Activated CD4-positive, alpha-beta T cell treated with anti-CD3 and anti-CD28 coated beads, Interleukin-2, amount 10 ng/mL, durations not matched to agents 24 days and 14 days (primary cell): ENCODE data around the gene MAP2K5. TPM values are rescaled to one million over a fixed set of nuclear protein-coding genes. Genes with fewer than 3 reads are reported as not detected.

Experiments
- DNase-seq: peaks from one replicate; pipeline ENCODE4 v3.0.0; 2022
- H3K27ac Mint-ChIP-seq: one replicate; pipeline ENCODE4 v1.8.0; 2022; ENCODE audit warnings: mild to moderate bottlenecking, mixed read lengths
- H3K27me3 Mint-ChIP-seq: one replicate; pipeline ENCODE4 v1.8.0; 2022; ENCODE audit warnings: mixed read lengths
- H3K36me3 Mint-ChIP-seq: one replicate; pipeline ENCODE4 v1.8.0; 2022; ENCODE audit warnings: low read depth, mild to moderate bottlenecking, mixed read lengths
- H3K4me1 Mint-ChIP-seq: one replicate; pipeline ENCODE4 v1.8.0; 2021; ENCODE audit warnings: mixed read lengths
- H3K4me3 Mint-ChIP-seq: one replicate; pipeline ENCODE4 v1.8.0; 2022; ENCODE audit warnings: mild to moderate bottlenecking, moderate library complexity, mixed read lengths
- H3K9me3 Mint-ChIP-seq: one replicate; pipeline ENCODE4 v1.8.0; 2021; ENCODE audit warnings: mixed read lengths
- intact Hi-C: fragments of 100-400 bp; cut with micrococcal nuclease; formaldehyde crosslinking; loops from one replicate; pipeline ENCODE4 v1.15.1; 2023
- total RNA-seq: library from RNA; stranded (reverse); gene quantifications from 2 replicates; pipeline ENCODE4 v1.2.3, GENCODE V29; 2022

The MAP2K5 gene
- total RNA-seq, 1 donor from 2014 or later, result 21.0 TPM

DNA sequence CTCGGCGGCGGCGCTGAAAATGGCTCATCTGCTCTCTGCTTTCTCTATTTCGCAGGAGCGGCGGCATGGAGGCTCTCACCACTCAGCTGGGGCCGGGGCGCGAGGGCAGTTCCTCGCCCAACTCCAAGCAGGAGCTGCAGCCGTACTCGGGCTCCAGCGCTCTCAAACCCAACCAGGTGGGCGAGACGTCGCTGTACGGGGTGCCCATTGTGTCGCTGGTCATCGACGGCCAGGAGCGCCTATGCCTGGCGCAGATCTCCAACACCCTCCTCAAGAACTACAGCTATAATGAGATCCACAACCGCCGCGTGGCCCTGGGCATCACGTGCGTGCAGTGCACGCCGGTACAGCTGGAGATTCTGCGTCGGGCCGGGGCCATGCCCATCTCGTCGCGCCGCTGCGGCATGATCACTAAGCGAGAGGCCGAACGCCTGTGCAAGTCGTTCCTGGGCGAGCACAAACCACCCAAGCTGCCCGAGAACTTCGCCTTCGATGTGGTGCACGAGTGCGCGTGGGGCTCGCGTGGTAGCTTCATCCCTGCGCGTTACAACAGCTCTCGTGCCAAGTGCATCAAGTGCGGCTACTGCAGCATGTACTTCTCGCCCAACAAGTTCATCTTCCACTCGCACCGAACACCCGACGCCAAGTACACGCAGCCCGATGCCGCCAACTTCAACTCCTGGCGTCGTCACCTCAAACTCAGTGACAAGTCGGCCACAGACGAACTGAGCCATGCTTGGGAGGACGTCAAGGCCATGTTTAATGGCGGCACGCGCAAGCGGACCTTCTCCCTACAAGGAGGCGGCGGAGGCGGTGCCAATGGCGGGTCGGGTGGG, 283.6 kb downstream of the MAP2K5 start:
- intact Hi-C loops, result no loop called here
- peaks cover 14% of the 10 kb centered on the region for H3K36me3 Mint-ChIP-seq
- H3K27me3 Mint-ChIP-seq, result peaks cover 73% of the 10 kb centered on the region
- peak overlapping the region; percentile 85 for H3K27ac Mint-ChIP-seq
- peak; percentile 70 for DNase-seq
- peak overlapping the region; percentile 40 for H3K4me3 Mint-ChIP-seq
- peaks cover 3% of the 10 kb centered on the region for H3K9me3 Mint-ChIP-seq
- peaks cover 31% of the 10 kb centered on the region for H3K4me1 Mint-ChIP-seq

- peaks cover 3% of the 10 kb centered on the region for H3K9me3 Mint-ChIP-seq
- peaks cover 14% of the 10 kb centered on the region for H3K36me3 Mint-ChIP-seq
- intact Hi-C loops, result no loop called here
- peaks cover 31% of the 10 kb centered on the region for H3K4me1 Mint-ChIP-seq
- DNase-seq, result no peak
- peaks cover 72% of the 10 kb centered on the region for H3K27me3 Mint-ChIP-seq
- no peak overlapping the region for H3K27ac Mint-ChIP-seq
- H3K4me3 Mint-ChIP-seq, result no peak overlapping the region
Measured at GRCh38 chr15:67826717-67827561, 284.4 kb downstream of the MAP2K5 start.

DNA sequence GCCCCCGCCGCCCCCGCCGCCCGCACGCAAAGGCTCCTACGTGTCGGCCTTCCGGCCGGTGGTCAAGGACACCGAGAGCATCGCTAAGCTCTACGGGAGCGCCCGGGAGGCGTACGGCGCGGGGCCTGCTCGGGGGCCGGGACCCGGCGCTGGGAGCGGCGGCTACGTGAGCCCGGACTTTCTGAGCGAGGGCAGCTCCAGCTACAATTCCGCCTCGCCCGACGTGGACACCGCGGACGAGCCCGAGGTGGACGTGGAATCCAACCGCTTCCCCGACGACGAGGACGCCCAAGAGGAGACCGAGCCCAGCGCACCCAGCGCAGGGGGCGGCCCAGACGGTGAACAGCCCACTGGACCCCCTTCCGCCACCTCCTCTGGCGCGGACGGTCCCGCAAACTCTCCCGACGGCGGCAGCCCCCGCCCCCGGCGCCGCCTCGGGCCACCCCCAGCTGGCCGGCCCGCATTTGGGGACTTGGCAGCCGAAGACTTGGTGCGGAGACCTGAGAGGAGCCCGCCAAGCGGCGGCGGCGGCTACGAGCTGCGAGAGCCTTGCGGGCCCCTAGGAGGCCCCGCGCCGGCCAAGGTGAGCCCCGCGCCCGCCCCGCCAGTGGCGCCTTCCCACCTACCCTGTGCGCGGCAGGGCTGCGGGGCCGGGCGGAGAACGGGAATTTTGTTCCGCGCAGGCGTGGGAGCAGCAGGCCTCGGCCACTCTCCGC, 285.2 kb downstream of the MAP2K5 start:
- peaks cover 26% of the 10 kb centered on the region for H3K4me1 Mint-ChIP-seq
- H3K4me3 Mint-ChIP-seq, result no peak overlapping the region
- intact Hi-C loops, result no loop called here
- no peaks in the 10 kb centered on the region for H3K9me3 Mint-ChIP-seq
- no peak for DNase-seq
- H3K27me3 Mint-ChIP-seq, result peaks cover 70% of the 10 kb centered on the region
- H3K27ac Mint-ChIP-seq, result no peak overlapping the region
- H3K36me3 Mint-ChIP-seq, result peaks cover 9% of the 10 kb centered on the region

GRCh38 chr15:67828278-67828968, 285.9 kb downstream of the MAP2K5 start:
- H3K9me3 Mint-ChIP-seq, result no peaks in the 10 kb centered on the region
- H3K27ac Mint-ChIP-seq, result peak overlapping the region; percentile 76
- peaks cover 9% of the 10 kb centered on the region for H3K36me3 Mint-ChIP-seq
- DNase-seq, result no peak
- H3K4me3 Mint-ChIP-seq, result peak overlapping the region; percentile 34
- peaks cover 74% of the 10 kb centered on the region for H3K27me3 Mint-ChIP-seq
- peaks cover 30% of the 10 kb centered on the region for H3K4me1 Mint-ChIP-seq
- intact Hi-C loops, result no loop called here

DNA sequence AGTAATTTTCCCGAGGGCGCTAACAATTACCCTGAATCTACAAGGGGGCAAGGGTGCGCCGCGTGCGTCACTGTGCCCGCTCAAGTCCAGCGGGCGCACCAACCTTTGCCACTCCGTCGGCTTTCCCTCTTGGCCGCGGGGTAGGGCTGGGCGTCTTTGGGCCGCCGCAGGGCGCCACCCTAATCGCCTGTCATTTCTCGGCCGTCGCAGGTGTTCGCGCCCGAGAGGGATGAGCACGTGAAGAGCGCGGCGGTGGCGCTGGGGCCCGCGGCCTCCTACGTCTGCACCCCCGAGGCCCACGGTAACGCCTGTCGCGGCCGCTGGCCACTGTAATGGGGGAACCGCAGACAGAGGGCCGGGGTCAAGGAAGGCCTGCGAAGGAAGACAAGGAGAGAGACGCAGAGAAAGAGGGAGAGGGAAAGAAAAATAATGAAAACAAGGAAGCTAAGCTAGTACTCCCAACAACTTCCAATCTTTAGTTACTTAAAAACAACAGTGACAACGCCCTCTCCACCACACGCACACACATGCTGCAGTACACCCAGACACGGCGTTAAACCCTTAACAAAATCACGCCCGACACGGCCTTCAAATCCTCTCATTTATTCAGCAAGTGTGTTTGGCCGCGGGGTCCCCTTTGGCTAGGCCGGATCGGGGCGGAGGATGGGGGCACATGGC, 286.6 kb downstream of the MAP2K5 start:
- H3K27ac Mint-ChIP-seq, result no peak overlapping the region
- no peaks in the 10 kb centered on the region for H3K9me3 Mint-ChIP-seq
- intact Hi-C loops, result no loop called here
- H3K27me3 Mint-ChIP-seq, result peaks cover 74% of the 10 kb centered on the region
- no peak for DNase-seq
- H3K36me3 Mint-ChIP-seq, result peaks cover 8% of the 10 kb centered on the region
- no peak overlapping the region for H3K4me3 Mint-ChIP-seq
- peaks cover 29% of the 10 kb centered on the region for H3K4me1 Mint-ChIP-seq

- intact Hi-C loops, result loop anchor here (10.0 kb wide), 1 partner anchor 1125 kb away; the partner anchor contains the start of gene SMAD6
- Mint-ChIP-seq H3K4me1 (peaks cover 29% of the 10 kb centered on the region), H3K27me3 (peaks cover 74% of the 10 kb centered on the region), H3K9me3 (no peaks in the 10 kb centered on the region), H3K27ac (no peak overlapping the region), H3K4me3 (no peak overlapping the region), H3K36me3 (peaks cover 8% of the 10 kb centered on the region)
- no peak for DNase-seq
Measured at GRCh38 chr15:67829647-67830504, 287.4 kb downstream of the MAP2K5 start.

DNA sequence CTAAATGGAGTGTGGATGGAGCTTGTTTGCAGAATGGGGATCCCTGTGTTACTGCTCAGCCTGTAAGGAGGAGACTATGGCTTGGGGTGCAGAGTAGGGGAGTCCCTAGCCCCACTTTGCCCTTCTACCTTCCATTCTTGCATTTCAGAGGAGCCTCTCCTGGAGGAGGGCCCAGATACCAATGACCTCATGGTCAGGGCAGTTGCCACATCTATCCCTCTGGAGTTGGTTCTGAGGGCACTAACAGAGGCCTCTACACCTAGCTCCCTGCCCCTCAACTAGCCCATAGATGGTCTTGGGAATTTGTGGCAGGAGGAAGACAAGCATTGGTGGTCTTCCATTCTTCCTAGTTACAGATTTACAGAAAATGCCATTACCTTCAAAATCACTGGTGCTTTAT, 288.9 kb downstream of the MAP2K5 start:
- peaks cover 28% of the 10 kb centered on the region for H3K4me1 Mint-ChIP-seq
- no peak for DNase-seq
- intact Hi-C loops, result loop anchor here (10.0 kb wide), 1 partner anchor 1127 kb away; the partner anchor contains the start of gene SMAD6
- H3K9me3 Mint-ChIP-seq, result no peaks in the 10 kb centered on the region
- no peak overlapping the region for H3K4me3 Mint-ChIP-seq
- peaks cover 75% of the 10 kb centered on the region for H3K27me3 Mint-ChIP-seq
- H3K27ac Mint-ChIP-seq, result no peak overlapping the region
- H3K36me3 Mint-ChIP-seq, result peaks cover 4% of the 10 kb centered on the region

DNA sequence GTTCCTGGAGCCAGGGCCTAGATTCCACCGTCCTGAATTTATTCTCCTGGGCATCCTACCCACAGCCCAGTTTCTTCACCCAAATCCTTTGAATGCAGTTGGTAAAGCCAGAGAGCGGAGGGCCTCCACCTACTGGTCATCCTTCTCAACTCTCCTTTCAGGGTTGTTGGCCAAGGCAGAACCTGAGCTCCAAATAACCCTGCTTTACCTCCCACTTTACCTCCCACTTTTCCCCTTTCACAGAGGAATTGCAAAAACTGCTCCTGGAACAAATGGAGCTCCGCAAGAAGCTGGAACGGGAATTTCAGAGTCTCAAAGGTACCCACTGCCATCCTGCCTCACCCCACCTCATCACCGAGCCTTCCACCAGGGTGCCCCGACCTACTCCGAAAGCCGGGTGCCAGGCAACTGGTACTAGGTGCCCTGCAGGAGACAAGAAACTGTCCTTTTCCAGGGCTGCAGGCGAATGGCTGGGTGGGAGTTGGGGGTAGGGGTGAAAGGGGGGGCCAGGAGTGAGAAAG, 289.6 kb downstream of the MAP2K5 start:
- H3K4me1 Mint-ChIP-seq, result peaks cover 29% of the 10 kb centered on the region
- H3K27me3 Mint-ChIP-seq, result peaks cover 80% of the 10 kb centered on the region
- intact Hi-C loops, result loop anchor here (10.0 kb wide), 1 partner anchor 1127 kb away; the partner anchor contains the start of gene SMAD6
- no peak overlapping the region for H3K4me3 Mint-ChIP-seq
- H3K9me3 Mint-ChIP-seq, result no peaks in the 10 kb centered on the region
- H3K27ac Mint-ChIP-seq, result no peak overlapping the region
- peaks cover 2% of the 10 kb centered on the region for H3K36me3 Mint-ChIP-seq
- no peak for DNase-seq

DNA sequence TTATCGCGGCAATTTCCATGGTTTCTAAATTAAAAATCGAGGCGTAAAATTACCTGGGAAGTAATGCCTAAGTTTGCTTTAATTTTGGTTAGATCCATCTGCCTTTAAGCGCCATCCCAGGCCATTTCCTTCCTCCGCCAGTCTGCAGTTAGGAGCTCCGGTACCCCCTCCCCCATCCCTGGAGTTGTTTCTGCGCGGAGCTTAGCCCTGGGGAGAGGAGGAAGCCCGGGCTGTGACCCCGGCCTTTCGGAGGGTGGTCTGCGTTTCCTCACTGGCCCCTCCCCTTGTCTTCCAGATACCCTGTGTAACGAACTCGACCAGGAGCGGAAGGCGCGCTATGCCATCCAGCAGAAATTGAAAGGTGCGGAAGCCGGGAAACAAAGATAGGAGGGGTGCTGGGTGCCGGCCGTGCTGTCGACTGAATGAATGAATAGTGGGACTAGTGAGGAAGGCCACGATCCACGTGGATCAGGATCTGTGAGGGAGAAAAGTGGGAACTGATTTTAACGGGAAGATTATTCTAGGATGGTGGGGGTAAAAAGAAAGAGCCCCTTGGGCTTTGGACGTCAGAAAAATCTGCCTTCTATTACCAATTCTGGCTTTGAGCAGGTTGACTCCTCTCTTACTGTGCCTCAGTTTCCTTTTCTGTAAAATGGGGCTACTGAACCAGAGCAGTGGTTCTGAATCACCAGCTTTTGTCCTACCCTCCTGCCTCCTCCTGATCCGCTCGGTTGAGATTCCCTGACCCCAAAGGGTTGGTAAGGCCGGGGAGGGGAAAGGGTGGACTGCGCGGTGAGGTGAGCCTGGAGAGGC, 290.6 kb downstream of the MAP2K5 start:
- Mint-ChIP-seq H3K36me3 (peaks cover 2% of the 10 kb centered on the region), H3K9me3 (no peaks in the 10 kb centered on the region), H3K27ac (no peak overlapping the region), H3K27me3 (peaks cover 87% of the 10 kb centered on the region), H3K4me1 (peaks cover 29% of the 10 kb centered on the region), H3K4me3 (peak overlapping the region; percentile 74)
- intact Hi-C loops, result loop anchor here (10.0 kb wide), 1 partner anchor 1128 kb away; the partner anchor contains the start of gene SMAD6
- no peak for DNase-seq

DNA sequence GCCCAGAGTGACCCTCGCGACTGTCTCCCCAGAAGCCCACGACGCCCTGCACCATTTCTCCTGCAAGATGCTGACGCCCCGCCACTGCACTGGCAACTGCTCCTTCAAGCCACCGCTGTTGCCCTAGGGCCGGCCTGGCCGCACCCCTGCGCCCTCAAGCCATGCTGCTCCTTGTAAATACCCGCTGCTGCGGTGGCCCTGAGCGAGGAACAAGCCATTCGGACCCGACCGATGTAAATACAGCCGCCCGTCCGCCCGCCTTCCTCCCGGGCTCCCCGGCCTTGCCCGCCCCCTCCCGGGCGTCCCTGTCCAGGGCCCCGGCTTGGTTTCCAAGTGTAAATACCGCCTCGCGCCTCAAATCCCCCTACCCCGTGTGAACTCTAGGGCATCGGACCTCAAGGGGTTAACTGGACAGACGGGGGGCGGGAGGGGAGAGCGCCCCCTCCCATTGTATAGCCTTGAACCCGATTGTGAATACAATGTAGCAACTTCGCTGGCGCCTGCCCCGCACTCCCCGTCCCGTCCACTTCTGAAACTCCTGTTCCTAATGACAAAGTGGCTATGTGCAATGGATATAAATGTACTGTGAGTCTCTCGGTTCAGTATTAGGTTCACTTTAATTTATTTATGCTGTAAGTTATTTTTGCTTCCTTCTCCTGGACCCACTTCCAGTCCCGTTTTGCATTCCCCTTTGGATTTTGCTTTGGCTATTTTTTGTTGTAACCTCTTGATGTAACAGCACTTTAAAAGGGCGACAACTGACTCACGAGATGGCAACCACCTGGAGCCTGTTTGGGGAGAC, 291.4 kb downstream of the MAP2K5 start:
- DNase-seq, result peak; percentile 83

More for the DNA sequence above, 291.4 kb downstream of the MAP2K5 start:
- H3K9me3 Mint-ChIP-seq, result no peaks in the 10 kb centered on the region
- peak overlapping the region; percentile 40 for H3K27ac Mint-ChIP-seq
- H3K36me3 Mint-ChIP-seq, result no peaks in the 10 kb centered on the region
- H3K27me3 Mint-ChIP-seq, result peaks cover 84% of the 10 kb centered on the region
- peaks cover 28% of the 10 kb centered on the region for H3K4me1 Mint-ChIP-seq
- intact Hi-C loops, result loop anchor here (1.0 to 10.0 kb wide), 2 partner anchors 13 to 1129 kb away; partner anchors contain the start of gene SMAD6
- H3K4me3 Mint-ChIP-seq, result peak overlapping the region; percentile 74
